ENCODE measurements around the gene ZNF532.

DNA sequence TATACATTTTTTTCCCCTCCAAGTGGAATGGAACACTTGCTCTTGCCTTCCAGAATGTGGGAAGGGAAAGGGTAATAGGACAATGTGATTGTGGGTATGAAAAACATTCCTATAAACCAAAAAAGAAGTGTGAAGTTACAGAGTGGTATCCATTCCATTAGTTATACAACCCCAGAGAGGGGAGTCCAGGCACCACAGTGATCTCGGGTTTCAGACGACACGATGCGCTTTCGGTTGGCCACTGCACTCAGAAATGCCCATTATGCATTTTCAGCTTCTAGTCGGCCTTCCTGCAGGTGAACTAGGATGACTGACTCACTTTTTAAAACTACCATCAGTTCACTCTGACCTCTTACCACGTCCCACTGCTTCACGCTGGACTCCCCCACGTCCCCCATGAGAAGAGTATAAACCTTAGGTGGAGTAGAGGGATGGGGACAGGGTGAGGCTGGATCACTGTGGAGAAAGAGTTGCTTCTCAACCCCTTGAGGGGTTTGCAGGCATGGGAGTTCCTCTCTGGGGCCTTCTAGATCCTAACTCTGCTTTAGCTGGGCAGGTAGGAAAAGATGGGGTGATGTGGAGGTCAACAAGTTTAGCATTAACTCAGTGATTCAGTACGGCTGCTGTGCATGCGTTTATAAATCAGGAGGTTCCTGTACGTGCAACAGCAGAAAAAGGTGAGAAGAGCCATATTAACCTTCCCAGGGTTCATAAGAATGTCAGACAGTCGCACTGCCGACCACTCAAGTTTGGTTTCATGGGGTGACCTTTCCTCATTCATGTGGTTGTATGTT lies 50.5 kb downstream of the ZNF532 start:
- TF ChIP-seq, protein P1, sequence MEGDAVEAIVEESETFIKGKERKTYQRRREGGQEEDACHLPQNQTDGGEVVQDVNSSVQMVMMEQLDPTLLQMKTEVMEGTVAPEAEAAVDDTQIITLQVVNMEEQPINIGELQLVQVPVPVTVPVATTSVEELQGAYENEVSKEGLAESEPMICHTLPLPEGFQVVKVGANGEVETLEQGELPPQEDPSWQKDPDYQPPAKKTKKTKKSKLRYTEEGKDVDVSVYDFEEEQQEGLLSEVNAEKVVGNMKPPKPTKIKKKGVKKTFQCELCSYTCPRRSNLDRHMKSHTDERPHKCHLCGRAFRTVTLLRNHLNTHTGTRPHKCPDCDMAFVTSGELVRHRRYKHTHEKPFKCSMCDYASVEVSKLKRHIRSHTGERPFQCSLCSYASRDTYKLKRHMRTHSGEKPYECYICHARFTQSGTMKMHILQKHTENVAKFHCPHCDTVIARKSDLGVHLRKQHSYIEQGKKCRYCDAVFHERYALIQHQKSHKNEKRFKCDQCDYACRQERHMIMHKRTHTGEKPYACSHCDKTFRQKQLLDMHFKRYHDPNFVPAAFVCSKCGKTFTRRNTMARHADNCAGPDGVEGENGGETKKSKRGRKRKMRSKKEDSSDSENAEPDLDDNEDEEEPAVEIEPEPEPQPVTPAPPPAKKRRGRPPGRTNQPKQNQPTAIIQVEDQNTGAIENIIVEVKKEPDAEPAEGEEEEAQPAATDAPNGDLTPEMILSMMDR (conservative IDR thresholded peaks at IDR 0.05) = no peak
- TF ChIP-seq EZH2 (IDR thresholded peaks at IDR 0.05; ENCODE audit: low read depth) = no peak
